ENCODE results near the gene TOP1. TPM values are rescaled to one million over a fixed set of nuclear protein-coding genes. Genes with fewer than 3 reads are reported as not detected.

Gene TOP1
- 26.5 TPM for total RNA-seq

GRCh38 chr20:41028359-41029149 is at the start of gene TOP1:
Gene TOP1, plus strand, starts transcription at chr20:41028822. Its CDS starts 246 bp downstream, at chr20:41029068.
- FAIRE-seq, result peak; percentile 63
- DNase-seq (ENCODE audit: low spot score in 2 of 2), result peak; percentile 100

DNA sequence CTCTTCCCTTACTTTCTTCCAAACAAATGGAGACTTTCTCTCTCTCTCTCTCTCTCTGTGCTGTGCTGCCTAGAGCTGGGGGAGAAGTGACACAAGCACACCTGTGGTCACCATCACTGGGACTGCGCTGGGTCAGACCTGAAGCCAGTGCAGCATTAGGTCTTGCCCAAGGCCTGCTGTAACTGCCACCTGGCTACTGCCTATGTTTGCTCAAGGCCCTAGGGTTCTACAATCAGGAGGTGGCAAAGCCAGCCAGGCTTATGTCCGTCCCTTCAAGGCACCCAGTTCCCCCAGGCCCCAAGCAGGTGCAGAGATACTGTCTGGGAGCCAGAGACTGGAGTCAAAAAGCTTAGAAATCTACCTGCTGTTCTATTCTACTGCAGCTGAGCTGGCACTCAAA is 49.4 kb upstream of the TOP1 start:
- no peak for FAIRE-seq

GRCh38 chr20:40980106-40980827 is 48.4 kb upstream of the TOP1 start:
- FAIRE-seq (no peak), DNase-seq (ENCODE audit: low spot score in 2 of 2) (no peak)

More for the DNA sequence above, 49.4 kb upstream of the TOP1 start:
- no peak for DNase-seq (ENCODE audit: low spot score in 2 of 2)

GRCh38 chr20:40980828-40981310 is 47.8 kb upstream of the TOP1 start:
- FAIRE-seq (no peak), DNase-seq (ENCODE audit: low spot score in 2 of 2) (no peak)

- DNase-seq (ENCODE audit: low spot score in 2 of 2), result no peak
- FAIRE-seq, result no peak
Observed at GRCh38 chr20:40982415-40983145, 46.0 kb upstream of the TOP1 start.

GRCh38 chr20:40983898-40984297 is 44.7 kb upstream of the TOP1 start:
- DNase-seq (ENCODE audit: low spot score in 2 of 2) (no peak), FAIRE-seq (no peak)

DNA sequence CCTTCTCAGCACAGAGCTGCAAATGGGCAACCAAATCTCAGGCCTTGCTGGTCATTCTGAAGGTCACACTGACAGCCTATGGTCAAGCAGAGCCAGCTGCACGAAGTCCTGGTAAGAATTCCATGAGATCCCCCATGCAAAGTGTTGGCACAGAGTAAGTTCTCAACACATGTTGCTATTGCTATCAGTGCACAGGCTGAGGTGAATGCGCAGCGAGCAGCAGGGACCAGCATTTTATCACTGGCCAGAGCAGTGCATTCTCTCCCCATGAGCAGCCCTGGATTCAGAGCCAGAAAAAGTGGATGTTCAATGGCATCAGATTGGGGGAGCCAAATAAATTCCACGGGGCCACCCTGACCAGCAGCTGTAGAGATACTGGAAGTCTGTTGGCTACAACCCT is 44.1 kb upstream of the TOP1 start:
- DNase-seq (ENCODE audit: low spot score in 2 of 2), result no peak
- FAIRE-seq, result no peak

- no peak for FAIRE-seq
- no peak for DNase-seq (ENCODE audit: low spot score in 2 of 2)
Observed at GRCh38 chr20:40986774-40987173, 41.8 kb upstream of the TOP1 start.

DNA sequence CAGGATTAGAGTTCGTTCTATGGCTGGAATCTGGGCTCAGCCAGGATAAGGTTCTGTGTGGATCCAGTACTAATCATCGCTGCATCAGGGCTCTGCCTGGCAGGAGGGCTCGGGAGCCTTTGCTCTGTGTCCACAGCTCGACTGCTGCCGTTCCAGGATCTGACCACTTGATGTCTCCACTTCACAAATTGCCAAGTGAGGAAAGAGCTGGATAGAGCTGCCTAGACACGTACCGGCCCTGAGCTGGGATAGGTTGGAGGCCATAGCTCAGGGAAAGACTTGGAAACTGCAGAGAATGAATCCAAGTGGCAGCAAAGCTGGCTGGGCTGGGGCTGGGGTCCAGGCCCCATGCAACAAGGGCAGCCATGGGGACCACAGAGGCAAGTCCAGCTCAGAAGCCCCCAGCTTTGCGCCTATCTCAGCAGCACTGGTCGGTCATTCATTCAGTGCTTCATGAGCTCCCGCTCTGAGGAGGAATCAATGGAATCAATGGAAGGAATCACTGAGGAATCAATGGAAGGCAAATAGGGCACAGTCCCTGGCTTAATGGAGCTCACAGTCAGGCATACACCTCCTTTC is 38.0 kb upstream of the TOP1 start:
- FAIRE-seq, result no peak

DNA sequence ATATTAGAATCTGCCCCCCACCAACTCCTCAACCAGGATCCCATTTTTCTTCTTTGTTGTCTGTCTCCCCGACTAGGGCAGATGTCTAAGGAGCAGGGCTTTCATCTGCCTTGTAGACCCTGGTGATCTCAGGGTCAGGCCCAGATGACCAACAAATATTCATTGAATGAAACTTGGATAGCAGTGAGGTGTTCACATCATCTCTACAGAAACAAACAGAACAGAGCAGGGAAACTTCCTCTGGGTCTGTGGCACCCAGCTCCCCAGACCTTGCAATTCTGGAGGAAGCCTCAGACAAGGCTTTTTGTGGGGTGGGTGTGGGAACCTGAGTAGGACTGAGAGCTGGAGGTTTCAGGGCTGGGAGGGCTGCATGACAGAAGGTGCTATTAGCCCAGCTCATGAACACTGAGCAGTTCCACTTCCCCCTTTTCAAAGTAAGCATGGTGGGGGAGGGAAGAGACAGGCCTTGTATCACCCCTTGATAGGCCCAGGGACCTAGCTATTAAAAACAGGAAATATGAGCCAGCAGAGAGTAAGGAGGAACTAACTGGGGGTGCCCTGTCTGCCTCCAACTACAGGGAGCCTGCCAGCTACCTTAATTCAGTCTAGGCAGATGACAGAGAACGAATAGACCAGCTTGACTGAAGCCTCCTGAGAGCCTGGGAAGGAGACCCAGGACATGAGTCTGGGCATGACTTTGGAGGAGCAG is 37.3 kb upstream of the TOP1 start:
- no peak for FAIRE-seq

More for the DNA sequence above, 38.0 kb upstream of the TOP1 start:
- peak; percentile 52 to 81 for DNase-seq (ENCODE audit: low spot score in 2 of 2)

DNA sequence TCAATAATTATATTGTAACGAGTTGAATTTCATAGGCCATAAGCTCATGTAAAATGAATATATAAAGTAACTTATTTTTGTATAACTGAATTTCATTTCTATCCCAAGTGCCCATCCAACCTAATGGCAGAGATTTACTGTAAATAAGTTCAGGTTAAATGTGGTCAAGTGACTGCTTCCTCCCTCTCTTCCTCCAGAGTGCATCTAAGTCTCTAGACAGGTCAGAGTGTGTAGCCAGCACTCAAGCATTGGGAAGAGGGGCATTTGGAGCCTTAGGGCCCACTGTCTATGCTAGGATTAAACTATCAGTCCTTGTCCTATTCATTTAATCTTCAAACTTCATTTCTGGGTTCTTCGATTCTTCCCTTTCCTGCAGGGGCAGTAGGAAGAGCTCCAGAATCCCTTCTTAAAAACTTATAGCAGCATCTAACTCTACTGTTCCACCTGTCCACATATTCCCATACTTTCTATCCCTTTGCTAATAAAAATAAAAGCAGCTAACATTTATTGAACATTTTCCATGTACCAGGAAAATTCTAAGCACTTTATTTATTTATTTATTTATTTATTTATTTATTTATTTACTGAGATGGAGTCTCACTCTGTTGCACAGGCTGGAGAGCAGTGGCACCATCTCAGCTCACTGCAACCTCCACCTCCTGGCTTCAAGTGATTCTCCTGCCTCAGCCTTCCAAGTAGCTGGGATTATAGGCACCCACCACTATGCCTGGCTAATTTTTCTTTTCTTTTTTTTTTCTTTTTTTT is 36.1 kb upstream of the TOP1 start:
- FAIRE-seq, result no peak
- DNase-seq (ENCODE audit: low spot score in 2 of 2), result no peak

More for the DNA sequence above, 37.3 kb upstream of the TOP1 start:
- no peak for DNase-seq (ENCODE audit: low spot score in 2 of 2)

DNA sequence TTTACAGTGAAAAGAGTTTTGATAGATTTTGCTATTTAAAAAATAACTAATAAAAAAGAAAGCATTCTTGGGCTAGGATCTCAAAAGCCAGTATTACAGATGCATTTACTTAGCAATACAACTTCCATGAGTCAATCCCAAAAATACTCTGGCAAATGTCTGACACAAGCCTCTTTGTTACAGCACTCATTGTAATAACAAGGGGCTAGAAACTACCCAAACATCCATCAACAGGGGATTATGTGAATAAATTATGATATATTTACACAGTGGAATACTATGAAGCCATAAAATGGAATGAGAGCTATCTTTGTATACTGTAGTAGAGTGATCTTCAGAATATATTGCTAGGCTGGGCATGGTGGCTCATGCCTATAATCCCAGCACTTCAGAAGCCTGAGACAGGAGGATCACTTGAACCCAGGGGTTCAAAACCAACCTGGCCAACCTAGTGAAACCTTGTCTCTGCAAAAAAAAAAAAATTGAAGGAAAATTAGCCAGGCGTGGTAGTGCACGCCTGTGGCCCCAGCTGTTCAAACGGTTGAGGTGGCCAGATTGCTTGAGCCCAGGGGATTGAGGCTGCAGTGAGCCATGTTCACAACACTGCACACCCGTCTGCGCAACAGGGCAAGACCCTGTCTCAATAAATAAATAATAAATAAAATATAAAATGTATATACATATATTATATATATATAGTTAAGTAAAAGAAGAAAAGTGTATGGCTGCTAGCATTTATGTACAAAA is 34.7 kb upstream of the TOP1 start:
- FAIRE-seq, result no peak
- no peak for DNase-seq (ENCODE audit: low spot score in 2 of 2)

- FAIRE-seq, result no peak
- no peak for DNase-seq (ENCODE audit: low spot score in 2 of 2)
Observed at GRCh38 chr20:40996326-40996725, 32.3 kb upstream of the TOP1 start.

GRCh38 chr20:40997116-40997515 is 31.5 kb upstream of the TOP1 start:
- DNase-seq (ENCODE audit: low spot score in 2 of 2), result no peak
- no peak for FAIRE-seq

- no peak for FAIRE-seq
- DNase-seq (ENCODE audit: low spot score in 2 of 2), result no peak
Observed at GRCh38 chr20:40999841-41000240, 28.8 kb upstream of the TOP1 start.

GRCh38 chr20:41000628-41001027 is 28.0 kb upstream of the TOP1 start:
- FAIRE-seq, result no peak
- DNase-seq (ENCODE audit: low spot score in 2 of 2), result no peak

- no peak for DNase-seq (ENCODE audit: low spot score in 2 of 2)
- FAIRE-seq, result no peak
Observed at GRCh38 chr20:41001497-41001896, 27.1 kb upstream of the TOP1 start.

GRCh38 chr20:41002842-41003142 is 25.8 kb upstream of the TOP1 start:
- FAIRE-seq (no peak), DNase-seq (ENCODE audit: low spot score in 2 of 2) (no peak)

All from frontal cortex (tissue), 4 donors.